ENCODE data around the gene CTU1.

DNA sequence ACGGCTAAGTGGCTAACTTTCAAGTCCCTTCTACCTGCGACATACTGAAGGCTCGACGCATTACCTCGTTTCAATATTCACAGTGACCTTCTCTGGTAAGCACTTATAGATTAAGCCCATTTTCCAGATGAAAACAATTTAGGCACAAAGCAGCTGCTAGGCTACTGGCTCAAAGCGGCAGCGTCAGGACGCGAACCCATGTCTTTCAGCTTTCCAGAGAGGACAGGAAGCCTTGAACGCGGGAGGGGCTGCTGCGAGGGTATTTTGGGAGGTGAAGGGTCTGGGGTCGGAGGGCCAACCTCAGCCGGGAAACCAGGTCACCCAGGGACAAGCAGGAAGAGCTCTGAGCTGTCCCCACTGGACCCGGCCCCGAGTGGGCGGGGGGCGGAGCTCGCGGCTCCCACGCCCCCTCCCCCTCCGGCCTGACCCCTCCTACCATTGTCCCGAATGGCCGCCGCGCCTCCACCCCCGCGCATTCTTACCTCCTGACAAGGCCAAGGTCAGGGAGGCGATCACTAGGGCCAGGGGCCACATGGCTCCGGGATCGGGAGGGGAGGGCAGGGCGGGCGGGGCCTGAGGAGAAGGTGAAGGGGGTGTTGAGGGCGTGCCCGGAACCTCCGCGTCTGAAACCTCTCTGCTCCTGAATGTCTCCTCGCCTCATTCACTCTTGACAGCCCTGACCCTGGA, 43.5 kb downstream of the CTU1 start, which contains the start of gene KLK13:
- TF ChIP-seq, protein P1, sequence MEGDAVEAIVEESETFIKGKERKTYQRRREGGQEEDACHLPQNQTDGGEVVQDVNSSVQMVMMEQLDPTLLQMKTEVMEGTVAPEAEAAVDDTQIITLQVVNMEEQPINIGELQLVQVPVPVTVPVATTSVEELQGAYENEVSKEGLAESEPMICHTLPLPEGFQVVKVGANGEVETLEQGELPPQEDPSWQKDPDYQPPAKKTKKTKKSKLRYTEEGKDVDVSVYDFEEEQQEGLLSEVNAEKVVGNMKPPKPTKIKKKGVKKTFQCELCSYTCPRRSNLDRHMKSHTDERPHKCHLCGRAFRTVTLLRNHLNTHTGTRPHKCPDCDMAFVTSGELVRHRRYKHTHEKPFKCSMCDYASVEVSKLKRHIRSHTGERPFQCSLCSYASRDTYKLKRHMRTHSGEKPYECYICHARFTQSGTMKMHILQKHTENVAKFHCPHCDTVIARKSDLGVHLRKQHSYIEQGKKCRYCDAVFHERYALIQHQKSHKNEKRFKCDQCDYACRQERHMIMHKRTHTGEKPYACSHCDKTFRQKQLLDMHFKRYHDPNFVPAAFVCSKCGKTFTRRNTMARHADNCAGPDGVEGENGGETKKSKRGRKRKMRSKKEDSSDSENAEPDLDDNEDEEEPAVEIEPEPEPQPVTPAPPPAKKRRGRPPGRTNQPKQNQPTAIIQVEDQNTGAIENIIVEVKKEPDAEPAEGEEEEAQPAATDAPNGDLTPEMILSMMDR (IDR thresholded peaks at IDR 0.05), result no peak
- TF ChIP-seq POLR2A (IDR thresholded peaks at IDR 0.05), result no peak
